Measurements from ENCODE around the gene NT5E. TPM values are rescaled to one million over a fixed set of nuclear protein-coding genes. Genes with fewer than 3 reads are reported as not detected.
"Not testable (repeated sequence)": the region's sequence is repeated elsewhere in the genome, so short reads cannot be mapped to it uniquely, and the experiment has no call there.

NT5E gene
- 64.9 TPM for total RNA-seq

GRCh38 chr6:85449818-85450759, at the start of gene NT5E:
Gene NT5E (plus strand): TSS chr6:85450083. CDS start chr6:85450140, 57 bp downstream.
- DNase-seq (ENCODE audit: low spot score): peak; percentile 57

- DNase-seq (ENCODE audit: low spot score): no peak
Measured at GRCh38 chr6:85400331-85400730, 49.6 kb upstream of the NT5E start.

GRCh38 chr6:85401186-85402021, 48.5 kb upstream of the NT5E start:
- DNase-seq (ENCODE audit: low spot score): no peak

GRCh38 chr6:85402071-85402470, 47.8 kb upstream of the NT5E start:
- no peak for DNase-seq (ENCODE audit: low spot score)

GRCh38 chr6:85402922-85403321, 47.0 kb upstream of the NT5E start:
- DNase-seq (ENCODE audit: low spot score): no peak

GRCh38 chr6:85403331-85404015, 46.4 kb upstream of the NT5E start:
- DNase-seq (ENCODE audit: low spot score): no peak

GRCh38 chr6:85404016-85404563, 45.8 kb upstream of the NT5E start:
- not testable (repeated sequence) for DNase-seq (ENCODE audit: low spot score)

- DNase-seq (ENCODE audit: low spot score): peak; percentile 57
Measured at GRCh38 chr6:85404564-85405174, 45.2 kb upstream of the NT5E start.

GRCh38 chr6:85405175-85405852, 44.6 kb upstream of the NT5E start:
- DNase-seq (ENCODE audit: low spot score): peak; percentile 38

GRCh38 chr6:85405853-85406198, 44.1 kb upstream of the NT5E start:
- no peak for DNase-seq (ENCODE audit: low spot score)

- no peak for DNase-seq (ENCODE audit: low spot score)
Measured at GRCh38 chr6:85406641-85407075, 43.2 kb upstream of the NT5E start.

- DNase-seq (ENCODE audit: low spot score): no peak
Measured at GRCh38 chr6:85408039-85408438, 41.8 kb upstream of the NT5E start.

GRCh38 chr6:85412911-85413430, 36.9 kb upstream of the NT5E start:
- DNase-seq (ENCODE audit: low spot score): no peak

GRCh38 chr6:85416049-85416448, 33.8 kb upstream of the NT5E start:
- no peak for DNase-seq (ENCODE audit: low spot score)

- DNase-seq (ENCODE audit: low spot score): no peak
Measured at GRCh38 chr6:85416766-85417165, 33.1 kb upstream of the NT5E start.

- DNase-seq (ENCODE audit: low spot score): no peak
Measured at GRCh38 chr6:85417336-85417735, 32.5 kb upstream of the NT5E start.

GRCh38 chr6:85418059-85418458, 31.8 kb upstream of the NT5E start:
- no peak for DNase-seq (ENCODE audit: low spot score)

- DNase-seq (ENCODE audit: low spot score): no peak
Measured at GRCh38 chr6:85419046-85419759, 30.7 kb upstream of the NT5E start.

- DNase-seq (ENCODE audit: low spot score): no peak
Measured at GRCh38 chr6:85420551-85420950, 29.3 kb upstream of the NT5E start.

- DNase-seq (ENCODE audit: low spot score): no peak
Measured at GRCh38 chr6:85421181-85421580, 28.7 kb upstream of the NT5E start.
